Esophagus muscularis mucosa (tissue), 4 donors: Measurements from ENCODE around the gene ST3GAL3. TPM values are rescaled to one million over a fixed set of nuclear protein-coding genes. Genes with fewer than 3 reads are reported as not detected.

Experiments
- DNase-seq: peaks from one replicate; pipeline ENCODE4 v3.0.0-alpha.2; 2017; ENCODE audit errors: extremely low spot score
- H3K27ac ChIP-seq, 4 donors: fragments of 200-600 bp; sonication (generic); replicated peaks in 1 of 4; 1 replicate in 3 of 4; 2 replicates in 1 of 4; pipeline ENCODE4 v1.5.1; 2016 to 2019; ENCODE audit warnings: mild to moderate bottlenecking in 1 of 4
- H3K27me3 ChIP-seq, 4 donors: fragments of 200-600 bp; sonication (generic); one replicate each; pipeline versions ENCODE4 v1.5.1 to v1.6.0; 2016 to 2019
- H3K36me3 ChIP-seq, 4 donors: fragments of 200-600 bp; sonication (generic); one replicate each; pipeline ENCODE4 v1.5.1; 2016 to 2019
- H3K4me1 ChIP-seq, 4 donors: fragments of 200-600 bp; sonication (generic); one replicate each; pipeline ENCODE4 v1.5.1; 2016 to 2019
- H3K4me3 ChIP-seq, 4 donors: fragments of 200-600 bp; sonication (generic); 1 replicate in 2 of 4; 2 replicates in 2 of 4; pipeline ENCODE4 v1.5.1; 2016 to 2019; ENCODE audit warnings: mild to moderate bottlenecking in 4 of 4, moderate library complexity in 1 of 4
- H3K9me3 ChIP-seq, 4 donors: fragments of 200-600 bp; sonication (generic); 1 replicate in 3 of 4; 2 replicates in 1 of 4; pipeline ENCODE4 v1.5.1; 2016 to 2019
- CTCF ChIP-seq, 3 experiments: fragments of 200-600 bp in 2 of 3; fragments of 450-650 bp in 1 of 3; sonication (generic) in 2 of 3; IDR thresholded peaks; one replicate each; pipeline ENCODE4 v1.5.1; 2017 to 2019; ENCODE audit warnings: antibody characterized with exemption in 3 of 3, mild to moderate bottlenecking in 2 of 3, moderate library complexity in 1 of 3
- EP300 ChIP-seq: sonication (generic); formaldehyde crosslinking; IDR thresholded peaks from one replicate; pipeline ENCODE4 v1.6.1; 2017; ENCODE audit warnings: antibody characterized with exemption
- POLR2A ChIP-seq: fragments of 450-650 bp; IDR thresholded peaks from one replicate; pipeline ENCODE4 v1.6.1; 2017; ENCODE audit warnings: antibody characterized with exemption, moderate library complexity, mild to moderate bottlenecking, low read depth
- POLR2AphosphoS5 ChIP-seq, 2 donors: sonication (generic); formaldehyde crosslinking; IDR thresholded peaks; one replicate each; pipeline ENCODE4 v1.6.1; 2017; ENCODE audit warnings: antibody characterized with exemption in 2 of 2
- WGBS: methylation state at CpG from one replicate; pipeline ENCODE4 v1.1.5; 2018; 5-methylcytosine and 5-hydroxymethylcytosine counted together
- intact Hi-C: fragments of 100-400 bp; cut with DNase I; formaldehyde crosslinking; loops from one replicate; pipeline ENCODE4 v1.15.1; 2023
- total RNA-seq, 4 donors: library from RNA; depleted of rRNA; stranded (reverse); fragments of >200 nt; gene quantifications; one replicate each; pipeline versions ENCODE4 v1.1.0 to v1.2.1, GENCODE V29; 2016

The ST3GAL3 gene
- total RNA-seq, 4 donors from 2014 or later = 23.3 to 37.1 (median 30.1) TPM

GRCh38 chr1:43936431-43937151 lies 229.3 kb downstream of the ST3GAL3 start:
- H3K4me3 ChIP-seq = peak overlapping the region; percentile 58 to 68 (median 59)
- WGBS = 1% methylated on average over 30 of the region's 56 CpGs
- no peak for TF ChIP-seq CTCF (IDR thresholded peaks at IDR 0.05)
- no peak for TF ChIP-seq POLR2AphosphoS5 (IDR thresholded peaks at IDR 0.05)
- TF ChIP-seq POLR2A = no peak
- TF ChIP-seq EP300 = no peak
- H3K27me3 ChIP-seq = peaks cover 0 to 18% (median 0%) of the 10 kb centered on the region in 4 donors
- no peaks in the 10 kb centered on the region for H3K9me3 ChIP-seq
- no peak for DNase-seq
- H3K4me1 ChIP-seq = peaks cover 20 to 44% (median 42%) of the 10 kb centered on the region in 4 donors
- intact Hi-C loops = loop anchor here (10.0 kb wide), 1 partner anchor 402 kb away; the partner anchor contains the start of gene PTPRF
- H3K27ac ChIP-seq = peak overlapping the region; percentile 47 to 67 (median 54)
- H3K36me3 ChIP-seq = no peaks in the 10 kb centered on the region

- DNase-seq = no peak
- TF ChIP-seq CTCF (IDR thresholded peaks at IDR 0.05) = no peak
- TF ChIP-seq EP300 = no peak
- TF ChIP-seq POLR2A = no peak
- no peak for TF ChIP-seq POLR2AphosphoS5 (IDR thresholded peaks at IDR 0.05)
- Histone ChIP-seq H3K27ac (no peak overlapping the region), H3K36me3 (no peaks in the 10 kb centered on the region), H3K9me3 (no peaks in the 10 kb centered on the region), H3K27me3 (peaks cover 0 to 18% (median 0%) of the 10 kb centered on the region in 4 donors), H3K4me3 (no peak overlapping the region), H3K4me1 (peaks cover 20 to 44% (median 42%) of the 10 kb centered on the region in 4 donors)
- intact Hi-C loops = loop anchor here (10.0 kb wide), 1 partner anchor 403 kb away; the partner anchor contains the start of gene PTPRF
- 91% methylated on average over 8 of the region's 8 CpGs for WGBS
These were observed 230.0 kb downstream of the ST3GAL3 start for GRCh38 chr1:43937179-43937865.

GRCh38 chr1:43938383-43938782 lies 231.0 kb downstream of the ST3GAL3 start:
- 89% methylated on average over 10 of the region's 10 CpGs for WGBS
- H3K9me3 ChIP-seq = no peaks in the 10 kb centered on the region
- H3K4me3 ChIP-seq = no peak overlapping the region
- intact Hi-C loops = loop anchor here (10.0 kb wide), 1 partner anchor 404 kb away; the partner anchor contains the start of gene PTPRF
- H3K27me3 ChIP-seq = peaks cover 0 to 16% (median 0%) of the 10 kb centered on the region in 4 donors
- H3K36me3 ChIP-seq = peaks cover 0 to 7% (median 0%) of the 10 kb centered on the region in 4 donors
- TF ChIP-seq POLR2A (no peak), POLR2AphosphoS5 (IDR thresholded peaks at IDR 0.05) (no peak), CTCF (IDR thresholded peaks at IDR 0.05) (no peak), EP300 (no peak)
- DNase-seq = no peak
- no peak overlapping the region for H3K27ac ChIP-seq
- peaks cover 20 to 36% (median 34%) of the 10 kb centered on the region in 4 donors for H3K4me1 ChIP-seq

DNA sequence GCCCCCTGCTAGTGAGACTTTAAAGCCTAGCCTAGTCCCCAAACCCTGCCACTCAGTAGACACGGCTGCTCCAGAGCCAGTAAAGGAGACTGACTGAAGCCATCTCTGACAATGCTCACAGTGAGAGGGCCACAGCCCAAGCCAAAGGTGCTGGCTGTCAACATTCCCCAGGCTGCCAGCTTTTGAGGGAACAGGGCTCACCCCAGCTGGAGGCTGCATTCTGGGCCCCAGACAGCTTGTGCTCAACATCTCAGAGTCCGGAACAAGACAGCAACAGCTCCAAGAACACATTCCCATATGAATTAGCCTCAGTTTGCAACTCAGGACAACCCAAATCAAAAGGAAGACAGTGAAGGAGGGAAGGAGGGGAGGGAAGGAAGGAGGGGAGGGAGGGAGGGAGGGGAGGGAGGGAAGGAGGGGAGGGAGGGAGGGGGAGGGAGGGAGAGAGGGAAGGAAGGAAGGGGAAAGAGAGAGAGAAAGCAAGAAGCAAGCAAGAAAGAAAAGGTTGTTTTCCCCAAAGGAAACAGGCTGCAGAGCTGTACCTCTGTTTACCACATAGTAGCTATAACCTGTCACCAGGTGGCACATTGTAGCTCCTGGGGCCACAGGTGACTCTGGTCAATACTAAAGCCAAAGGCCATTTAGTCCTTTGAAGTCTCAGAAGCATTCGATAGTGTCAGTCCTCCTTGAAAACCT lies 231.7 kb downstream of the ST3GAL3 start:
- Histone ChIP-seq H3K27ac (no peak overlapping the region), H3K4me1 (peaks cover 14 to 30% (median 28%) of the 10 kb centered on the region in 4 donors), H3K9me3 (no peaks in the 10 kb centered on the region), H3K36me3 (peaks cover 0 to 7% (median 0%) of the 10 kb centered on the region in 4 donors), H3K27me3 (peaks cover 0 to 10% (median 0%) of the 10 kb centered on the region in 4 donors), H3K4me3 (no peak overlapping the region)
- WGBS = 79% methylated on average over 2 of the region's 3 CpGs
- intact Hi-C loops = loop anchor here (10.0 kb wide), 1 partner anchor 404 kb away; the partner anchor contains the start of gene PTPRF
- DNase-seq = no peak
- no peak for TF ChIP-seq POLR2AphosphoS5 (IDR thresholded peaks at IDR 0.05)
- TF ChIP-seq POLR2A = no peak
- TF ChIP-seq EP300 = no peak
- no peak for TF ChIP-seq CTCF (IDR thresholded peaks at IDR 0.05)
